IPS-NIHi7 (cell line): ENCODE data around the gene NUMB.

ENCODE experiments used
- DNase-seq: peaks from one replicate; pipeline ENCODE4 v3.0.0; 2012; ENCODE audit warnings: mixed read lengths; ENCODE audit errors: extremely low spot score

Gene NUMB

DNA sequence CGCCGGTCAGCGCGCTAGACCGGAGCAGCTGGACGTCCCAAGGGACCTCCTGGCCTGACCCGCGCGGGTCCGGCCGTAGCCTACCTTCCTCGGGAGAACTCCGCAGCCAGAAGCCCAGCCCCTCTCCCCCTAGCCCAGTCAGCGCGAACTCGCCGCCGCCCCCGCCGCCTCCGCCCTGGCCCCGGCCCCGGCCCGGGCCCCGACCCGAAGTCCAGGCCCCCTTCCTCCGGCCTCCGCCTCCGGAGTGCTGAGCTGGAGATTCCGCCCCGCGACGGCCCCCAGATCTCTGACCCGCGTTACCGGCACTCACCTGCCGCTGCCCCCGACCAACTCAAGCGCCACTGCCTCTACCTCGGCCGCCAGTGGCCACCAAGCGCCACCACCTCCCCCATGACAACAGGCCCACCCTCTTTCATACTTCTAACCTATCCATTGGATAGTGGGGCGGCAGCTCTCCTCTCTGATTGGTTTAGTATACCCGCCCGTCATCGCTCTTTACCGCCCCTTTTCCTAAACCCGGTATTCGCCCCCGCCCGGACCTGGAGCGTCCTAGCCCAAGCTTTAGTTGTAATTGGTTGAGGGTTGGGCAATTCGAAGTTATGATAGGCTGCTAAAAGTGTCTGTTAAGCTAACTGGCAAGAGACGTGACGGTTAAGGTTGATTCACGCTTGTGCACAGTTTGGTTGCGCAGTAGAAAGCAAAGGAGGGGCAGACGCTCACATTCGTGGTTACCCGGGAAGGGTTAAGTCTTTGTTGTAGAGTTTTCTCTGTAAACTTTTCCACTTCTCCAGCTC is at the start of gene NUMB:
TSS of gene NUMB (minus strand) at position 364 of the 794 bp plus-strand sequence. CDS start 102,795 bp downstream, outside the sequence.
- peak; percentile 97 for DNase-seq

DNA sequence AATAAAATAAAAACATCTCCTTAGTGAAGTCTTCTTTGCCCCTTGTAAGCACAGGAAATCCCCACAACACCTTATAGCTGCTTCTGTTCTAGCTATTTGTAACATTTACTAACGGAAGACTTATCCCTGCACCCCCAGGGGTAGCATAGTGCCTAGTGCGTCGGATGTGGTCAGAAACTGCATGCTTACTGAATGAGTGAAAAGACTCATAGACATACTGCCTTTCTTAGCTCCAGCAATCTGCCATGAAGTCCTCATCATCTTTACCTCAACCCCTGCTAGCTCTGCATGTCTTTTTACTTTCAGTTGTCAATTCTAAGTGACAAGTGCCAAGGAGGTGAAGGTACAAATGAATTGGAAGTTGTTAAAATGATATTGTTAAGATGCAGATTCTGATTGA is 45.3 kb upstream of the NUMB start:
- no peak for DNase-seq

DNA sequence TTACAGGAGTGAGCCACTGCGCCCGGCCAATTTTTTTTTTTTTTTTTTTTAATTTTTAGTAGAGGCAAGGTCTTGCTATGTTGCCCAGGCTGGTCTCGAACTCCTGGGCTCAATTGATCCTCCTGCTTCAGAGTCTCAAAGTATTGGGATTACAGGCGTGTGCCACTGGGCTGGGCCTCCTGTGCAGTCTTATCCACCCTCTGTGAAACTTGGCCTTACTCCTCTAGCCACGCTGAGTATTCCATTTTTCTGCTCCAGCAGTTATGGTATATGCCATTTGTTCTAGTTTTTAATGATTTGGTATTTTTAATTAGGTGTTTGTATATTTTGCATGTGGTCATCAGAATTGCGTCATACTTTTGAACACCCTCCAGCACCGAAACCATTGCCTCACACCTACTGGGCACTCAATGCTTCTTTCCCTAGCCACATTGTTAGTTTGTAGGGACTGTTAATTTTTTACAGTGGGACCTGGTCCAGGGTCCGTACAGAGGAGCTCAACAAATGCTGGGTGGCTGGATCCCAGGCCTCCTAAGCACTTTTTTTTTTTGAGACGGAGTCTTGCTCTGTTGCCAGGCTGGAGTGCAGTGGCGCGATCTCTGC is 43.8 kb upstream of the NUMB start:
- DNase-seq: no peak

DNA sequence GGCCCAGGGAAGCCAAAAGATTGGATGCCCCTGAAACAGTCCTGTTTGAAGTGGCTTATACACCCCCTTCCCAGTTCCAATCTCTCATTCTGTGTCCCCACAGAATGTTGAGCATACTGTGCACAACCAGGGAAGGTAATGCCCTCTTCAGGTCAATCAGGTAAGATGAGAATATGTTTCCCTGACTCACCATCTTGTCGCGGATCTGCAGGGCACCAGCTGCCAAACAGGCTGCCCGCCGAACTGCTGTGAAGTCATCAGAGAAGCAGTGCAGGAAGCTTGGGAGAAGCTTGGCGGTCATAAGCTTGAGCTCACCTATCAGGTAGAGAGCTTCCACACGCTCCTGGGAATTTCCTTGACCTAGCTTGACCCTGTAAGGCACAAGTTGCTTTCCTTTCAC is 42.0 kb upstream of the NUMB start:
- no peak for DNase-seq

DNA sequence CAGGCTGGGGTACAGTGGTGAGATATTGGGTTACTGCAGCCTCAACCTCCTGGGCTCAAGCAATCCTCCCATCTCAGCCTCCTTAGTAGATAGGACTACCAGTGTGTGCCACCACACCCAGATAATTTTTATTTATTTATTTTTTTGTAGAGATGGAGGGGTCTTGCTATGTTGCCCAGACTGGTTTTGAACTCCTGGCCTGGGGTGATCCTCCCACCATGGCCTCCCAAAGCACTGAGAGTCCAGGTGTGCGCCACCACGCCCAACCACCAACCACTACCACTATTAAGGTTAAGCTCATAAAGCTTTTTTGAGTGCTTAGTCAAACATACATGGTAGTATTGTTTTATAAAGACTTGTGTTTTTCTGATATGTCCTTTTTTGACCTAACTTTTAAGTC is 36.2 kb upstream of the NUMB start:
- no peak for DNase-seq

DNA sequence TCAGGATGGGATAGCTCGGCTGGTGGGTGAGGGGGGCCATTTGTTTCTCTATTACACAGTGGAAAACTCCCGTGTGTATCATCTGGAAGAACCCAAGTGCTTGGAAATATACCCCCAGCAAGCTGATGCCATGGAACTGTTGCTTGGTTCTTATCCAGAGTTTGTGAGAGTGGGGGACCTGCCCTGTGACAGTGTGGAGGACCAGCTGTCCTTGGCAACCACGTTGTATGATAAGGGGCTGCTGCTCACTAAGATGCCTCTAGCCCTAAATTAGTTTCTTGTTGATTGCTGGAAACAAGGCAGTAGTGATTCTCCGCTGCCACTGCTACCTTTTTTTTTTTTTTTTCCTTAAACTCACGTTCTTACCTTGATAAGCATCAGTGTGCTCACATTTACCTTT is 34.3 kb upstream of the NUMB start:
- DNase-seq: no peak

DNA sequence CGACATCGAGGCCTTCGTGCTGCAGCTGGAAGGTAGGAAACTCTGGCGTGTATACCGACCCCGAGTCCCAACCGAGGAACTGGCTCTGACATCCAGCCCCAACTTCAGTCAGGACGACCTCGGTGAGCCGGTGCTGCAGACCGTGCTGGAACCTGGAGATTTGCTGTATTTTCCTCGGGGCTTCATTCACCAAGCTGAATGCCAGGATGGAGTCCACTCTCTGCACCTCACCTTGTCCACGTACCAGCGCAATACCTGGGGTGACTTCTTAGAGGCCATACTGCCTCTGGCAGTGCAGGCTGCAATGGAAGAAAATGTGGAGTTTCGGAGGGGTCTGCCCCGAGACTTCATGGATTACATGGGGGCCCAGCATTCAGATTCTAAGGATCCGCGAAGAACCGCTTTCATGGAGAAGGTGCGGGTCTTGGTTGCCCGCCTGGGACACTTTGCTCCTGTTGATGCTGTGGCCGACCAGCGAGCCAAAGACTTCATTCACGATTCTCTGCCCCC is 33.8 kb upstream of the NUMB start:
- no peak for DNase-seq

DNA sequence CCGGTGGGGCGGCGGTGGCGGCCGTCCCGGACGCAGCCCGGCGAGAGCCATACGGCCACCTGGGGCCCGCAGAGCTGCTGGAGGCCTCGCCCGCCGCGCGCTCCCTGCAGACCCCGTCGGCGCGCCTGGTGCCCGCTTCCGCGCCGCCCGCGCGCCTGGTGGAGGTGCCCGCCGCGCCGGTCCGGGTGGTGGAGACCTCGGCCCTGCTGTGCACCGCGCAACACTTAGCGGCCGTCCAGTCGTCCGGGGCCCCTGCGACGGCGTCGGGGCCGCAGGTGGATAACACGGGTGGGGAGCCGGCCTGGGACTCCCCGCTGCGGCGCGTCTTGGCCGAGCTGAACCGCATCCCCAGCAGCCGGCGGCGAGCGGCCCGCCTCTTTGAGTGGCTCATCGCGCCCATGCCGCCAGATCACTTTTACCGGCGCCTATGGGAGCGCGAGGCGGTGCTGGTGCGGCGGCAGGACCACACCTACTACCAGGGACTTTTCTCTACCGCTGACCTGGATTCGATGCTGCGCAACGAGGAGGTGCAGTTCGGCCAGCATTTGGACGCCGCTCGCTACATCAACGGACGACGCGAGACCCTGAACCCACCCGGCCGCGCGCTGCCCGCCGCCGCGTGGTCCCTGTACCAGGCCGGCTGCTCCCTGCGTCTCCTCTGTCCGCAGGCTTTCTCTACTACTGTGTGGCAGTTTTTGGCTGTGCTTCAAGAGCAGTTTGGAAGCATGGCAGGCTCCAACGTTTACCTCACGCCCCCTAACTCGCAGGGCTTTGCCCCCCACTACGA is 33.1 kb upstream of the NUMB start:
- peak; percentile 68 for DNase-seq

DNA sequence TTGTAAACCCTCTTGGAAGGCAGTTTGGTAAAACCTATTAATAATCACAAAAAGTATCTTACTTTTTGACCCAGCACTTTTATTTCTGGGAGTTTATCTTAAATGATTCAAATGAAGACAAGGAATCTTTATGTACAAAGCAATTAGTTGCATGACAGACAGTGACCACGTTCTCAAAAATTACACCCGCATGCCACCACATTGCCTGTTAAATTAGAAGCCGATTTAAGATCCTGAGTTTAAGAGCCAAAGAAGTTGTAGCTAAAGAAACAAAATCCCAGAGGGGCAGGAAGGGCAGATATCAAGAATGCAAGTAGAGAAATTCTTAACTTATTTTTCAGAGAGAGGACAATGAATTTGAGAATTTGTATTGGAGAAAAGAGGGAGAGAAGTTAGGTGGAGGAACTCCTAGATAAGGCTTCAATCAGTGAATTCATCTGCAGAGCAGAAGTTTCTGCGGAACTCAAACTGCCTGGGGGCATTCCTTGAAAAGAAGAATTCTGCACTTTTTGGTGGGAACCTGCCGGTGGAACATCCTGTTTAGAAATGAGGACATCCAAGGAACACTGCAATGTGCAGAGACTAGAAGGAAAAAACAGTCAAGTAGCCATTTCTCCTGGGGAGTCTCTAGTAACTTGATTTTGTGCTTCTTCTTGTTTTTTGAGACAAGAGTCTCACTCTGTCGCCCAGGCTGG is 31.3 kb upstream of the NUMB start:
- no peak for DNase-seq

DNA sequence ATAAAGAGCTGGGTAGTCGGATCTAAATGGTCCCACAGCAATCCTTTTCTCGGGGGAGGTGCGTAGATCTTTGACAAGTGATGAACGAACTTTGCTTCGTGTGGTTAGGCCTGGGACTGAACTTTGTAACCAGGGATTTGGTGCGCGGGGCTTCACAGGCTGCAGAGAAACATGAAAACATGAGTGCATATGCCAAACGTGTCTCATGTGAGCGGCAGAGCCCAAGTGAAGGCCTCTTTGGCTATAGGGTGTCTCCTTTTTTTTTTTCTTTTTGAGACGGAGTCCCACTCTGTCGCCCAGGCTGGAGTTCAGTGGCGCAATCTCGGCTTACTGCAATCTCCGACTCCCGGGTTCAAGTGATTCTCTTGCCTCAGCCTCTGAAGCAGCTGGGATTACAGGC is 20.3 kb upstream of the NUMB start:
- DNase-seq: no peak

DNA sequence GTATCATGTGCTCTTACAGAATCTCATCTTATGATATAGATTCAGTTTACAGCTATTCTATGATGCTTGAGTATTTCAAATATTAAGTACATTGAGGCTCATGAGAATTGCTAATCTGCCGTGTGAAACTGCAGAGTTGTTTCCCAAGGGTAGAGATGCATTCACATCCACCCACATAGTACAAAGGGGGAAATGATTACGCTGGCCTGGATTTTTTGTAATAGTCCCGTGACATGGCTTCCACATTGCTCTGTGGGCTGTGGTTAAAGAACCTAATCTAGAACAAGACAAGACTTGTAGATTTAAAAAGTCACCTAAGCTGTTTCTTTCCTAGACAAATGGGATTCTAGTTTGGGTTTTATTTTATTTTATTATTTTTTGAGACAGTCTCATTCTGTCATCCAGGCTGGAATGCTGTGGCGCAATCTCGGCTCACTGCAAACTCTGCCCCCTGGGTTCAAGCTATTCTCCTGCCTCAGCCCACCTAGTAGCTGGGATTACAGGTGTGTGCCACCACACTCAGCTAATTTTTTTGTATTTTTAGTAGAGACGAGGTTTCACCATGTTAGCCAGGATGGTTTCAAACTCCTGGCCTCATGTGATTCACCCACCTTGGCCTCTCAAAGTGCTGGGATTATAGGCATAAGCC is 19.4 kb upstream of the NUMB start:
- DNase-seq: no peak

DNA sequence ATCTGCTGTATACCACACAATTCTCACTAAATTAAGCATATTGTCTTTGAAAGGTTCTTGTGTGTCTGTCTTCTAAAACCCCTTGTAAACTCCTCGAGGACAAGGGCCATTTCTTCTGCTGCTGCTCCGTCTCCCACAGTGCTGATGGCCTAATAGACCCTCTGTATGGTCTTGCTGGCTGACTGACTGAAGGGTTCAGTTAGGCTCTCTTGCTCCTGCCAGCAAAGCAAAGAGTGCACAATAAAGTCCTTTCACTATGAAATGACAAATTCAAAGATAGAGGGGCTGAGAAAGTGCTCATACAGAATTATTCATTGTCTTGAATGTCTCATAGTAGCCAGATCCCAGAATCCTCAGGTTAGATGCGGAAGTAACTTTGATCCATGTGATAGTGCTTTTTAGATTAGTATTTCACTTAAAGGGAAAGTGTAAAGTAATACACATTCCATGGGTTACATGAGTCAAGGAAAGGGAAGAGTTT is 18.1 kb upstream of the NUMB start:
- DNase-seq: no peak

DNA sequence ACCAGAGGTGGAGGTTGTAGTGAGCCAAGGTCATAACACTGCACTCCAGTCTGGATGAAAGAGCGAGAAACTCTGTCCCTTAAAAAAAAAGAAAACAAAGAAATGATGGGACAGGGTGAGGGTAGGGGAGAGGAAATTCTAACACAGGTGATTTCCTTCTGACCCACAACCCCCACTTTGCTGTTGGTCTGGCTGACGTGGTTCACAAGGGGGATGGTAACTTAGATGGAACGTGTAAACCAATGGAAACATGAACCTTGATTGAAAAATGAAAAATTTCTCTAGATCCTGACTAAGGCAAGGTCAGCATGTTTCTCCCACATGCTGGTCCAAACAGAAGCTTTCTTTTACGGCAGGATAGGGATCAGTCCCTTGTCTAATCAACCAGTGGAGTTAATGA is 16.6 kb upstream of the NUMB start:
- no peak for DNase-seq

DNA sequence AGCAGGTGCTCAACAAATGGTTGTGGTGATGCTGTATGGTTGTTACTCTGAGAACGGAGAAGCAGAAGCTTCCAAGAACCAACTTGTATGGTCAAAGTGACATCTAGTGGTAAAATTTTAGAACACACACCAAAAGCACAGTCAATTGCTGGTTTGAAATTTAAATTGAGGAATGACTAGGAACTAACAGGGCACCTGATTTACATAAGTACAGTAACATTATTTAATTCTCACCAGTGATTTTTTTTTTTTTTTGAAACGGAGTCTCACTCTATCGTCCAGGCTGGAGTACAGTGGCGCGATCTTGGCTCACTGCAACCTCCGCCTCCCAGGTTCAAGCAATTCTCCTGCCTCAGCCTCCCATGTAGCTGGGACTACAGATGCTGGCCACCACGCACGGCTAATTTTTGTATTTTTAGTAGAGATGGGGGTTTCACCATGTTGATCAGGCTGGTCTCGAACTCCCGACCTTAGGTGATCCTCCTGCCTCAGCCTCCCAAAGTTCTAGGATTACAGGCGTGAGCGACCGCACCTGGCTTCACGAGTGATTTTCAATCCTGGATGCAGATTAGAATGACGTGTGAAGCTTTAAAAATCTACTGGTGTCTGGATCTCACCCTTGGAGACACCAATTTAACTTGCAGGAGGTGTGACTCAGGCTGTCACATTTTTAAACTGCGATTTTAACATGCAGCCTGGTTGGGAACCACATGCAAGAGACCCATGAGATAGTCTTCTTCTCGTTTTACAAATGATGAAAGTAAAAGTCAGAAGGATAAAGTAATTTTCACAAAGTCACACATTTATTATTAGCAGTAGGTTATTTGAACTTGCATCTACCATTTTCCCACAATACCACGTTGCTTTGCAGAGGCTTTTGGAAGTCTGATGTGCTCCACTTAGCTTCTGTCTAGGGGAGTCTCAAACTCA is 14.1 kb upstream of the NUMB start:
- peak; percentile 63 for DNase-seq

DNA sequence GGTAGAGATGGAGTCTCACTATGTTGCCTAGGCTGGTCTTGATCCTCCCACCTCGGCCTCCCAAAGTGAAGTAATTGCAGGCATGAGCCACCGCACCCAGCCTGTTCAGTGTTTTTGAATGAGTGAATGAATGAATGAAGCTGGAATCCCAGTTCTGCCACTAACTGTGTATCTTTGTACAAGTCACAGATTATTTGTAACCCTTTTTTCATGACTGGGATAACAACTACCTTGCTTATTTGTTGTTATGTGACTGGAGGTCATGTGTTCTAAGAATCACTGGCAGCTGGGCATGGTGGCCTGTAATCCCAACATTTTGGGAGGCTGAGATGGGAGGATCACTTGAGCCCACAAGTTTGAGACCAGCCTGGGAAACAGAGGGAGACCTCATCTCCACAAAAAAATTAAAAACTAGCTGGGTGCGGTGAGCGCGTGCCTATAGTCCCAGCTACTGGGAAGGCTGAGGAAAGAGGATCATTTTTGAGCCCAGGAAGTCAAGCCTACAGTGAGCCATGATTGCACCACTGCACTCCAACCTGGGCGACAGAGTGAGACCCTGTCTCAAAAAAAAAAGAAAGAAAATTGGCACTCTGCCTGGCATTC is 13.3 kb upstream of the NUMB start:
- DNase-seq: no peak

DNA sequence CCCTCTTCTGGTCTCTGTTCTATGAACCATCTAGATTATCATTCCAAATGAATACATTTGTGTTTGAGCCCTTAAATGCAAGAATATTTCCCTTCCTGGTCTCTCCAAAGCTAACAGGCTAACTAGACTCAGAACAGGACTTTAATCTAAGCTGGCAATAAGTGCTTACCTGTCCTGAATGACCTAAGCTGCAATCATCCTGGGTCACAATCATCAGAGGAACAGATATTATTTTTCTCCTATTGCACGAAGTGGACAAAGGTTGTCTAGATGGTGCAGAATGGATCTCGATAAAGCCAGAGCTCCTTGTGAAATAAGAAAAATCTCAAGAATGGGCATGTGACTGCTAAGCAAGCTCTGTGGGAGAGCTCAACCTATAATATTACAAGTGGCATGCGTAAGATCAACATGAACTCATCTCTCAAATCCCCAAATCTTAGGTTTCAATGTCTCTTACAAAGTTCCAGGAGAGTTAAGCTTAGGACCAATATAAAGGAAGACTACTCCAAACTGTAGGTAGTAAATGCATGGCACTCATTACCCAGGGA is 10.6 kb upstream of the NUMB start:
- DNase-seq: no peak

DNA sequence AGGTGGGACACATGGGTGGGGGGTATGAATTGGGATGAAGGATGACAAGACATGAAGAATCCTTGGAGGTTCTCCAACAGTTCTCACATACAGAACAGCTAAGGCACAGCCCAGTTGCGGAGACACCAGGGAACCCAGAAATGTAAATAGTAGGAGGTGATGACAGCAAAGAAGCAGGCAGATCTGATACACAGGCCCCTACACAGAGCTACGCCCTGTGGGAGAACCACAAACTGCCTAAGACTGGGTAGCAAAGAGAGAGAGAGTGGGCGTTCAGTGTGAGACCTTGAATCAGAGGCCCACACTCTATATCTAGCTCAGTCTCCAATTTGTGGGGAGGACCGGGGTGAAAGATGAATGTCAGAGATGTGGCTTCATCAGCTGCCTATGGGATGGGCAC is 9.5 kb upstream of the NUMB start:
- no peak for DNase-seq

DNA sequence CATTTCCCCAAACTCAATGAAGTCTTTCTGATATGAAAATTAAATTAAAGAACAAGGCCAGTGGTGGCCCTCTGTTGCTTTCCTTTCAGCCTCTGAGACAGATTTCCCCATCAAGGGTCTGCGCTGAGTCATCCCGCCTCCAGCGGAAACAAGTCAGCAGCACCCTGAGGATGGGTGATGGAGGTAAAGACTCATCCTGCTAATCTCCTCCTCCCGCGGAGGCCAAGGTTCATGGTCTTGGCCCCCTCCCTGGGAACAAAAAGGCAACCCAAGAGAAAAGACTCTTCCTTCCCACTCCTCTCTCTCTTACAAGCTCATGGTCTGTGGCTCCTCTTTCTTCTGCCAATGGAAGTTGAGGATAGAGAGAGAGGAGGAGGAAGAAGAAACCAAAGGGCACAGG is 9.0 kb upstream of the NUMB start:
- peak; percentile 45 for DNase-seq

DNA sequence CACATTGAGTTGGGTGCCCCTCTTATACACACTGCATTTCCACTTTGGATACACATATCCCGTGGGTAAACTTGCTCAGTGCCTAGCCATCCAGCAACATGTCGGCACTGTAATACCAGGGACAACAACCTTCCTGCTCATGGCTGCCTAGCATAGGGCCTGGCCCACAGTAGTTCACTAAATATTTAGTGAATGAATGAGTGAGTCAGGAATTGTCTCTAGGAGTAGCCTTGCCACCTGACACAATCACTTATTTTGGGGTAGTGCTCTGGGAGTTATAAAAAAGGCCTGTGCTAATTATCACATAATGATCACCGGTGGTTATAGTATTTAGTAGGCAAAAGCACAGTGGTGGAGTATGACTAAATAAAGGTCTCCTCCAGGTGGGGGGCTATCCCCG is 8.5 kb upstream of the NUMB start:
- no peak for DNase-seq
